ENCODE results near the gene LITAF.

GRCh38 chr16:11620243-11621003, 33.7 kb upstream of the LITAF start:
- TF ChIP-seq CTCF (conservative IDR thresholded peaks at IDR 0.05 in 1 of 2, IDR thresholded peaks at IDR 0.05 in 1 of 2; ENCODE audit: extremely low read depth in 1 of 2, insufficient read depth in 1 of 2, low read depth in 1 of 2, low read length in 2 of 2) (no peak), EZH2 (IDR thresholded peaks at IDR 0.05; ENCODE audit: borderline replicate concordance, low read length) (no peak)

Measured in mammary epithelial cell (primary cell).